ENCODE measurements around the gene MTG2. TPM values are rescaled to one million over a fixed set of nuclear protein-coding genes. Genes with fewer than 3 reads are reported as not detected.

The MTG2 gene
- total and polyA plus RNA-seq, 2 of the 13 experiments (the other 11 are each of a cell fraction or from before 2014, with no cell fraction given), result 20.4 to 37.8 TPM

DNA sequence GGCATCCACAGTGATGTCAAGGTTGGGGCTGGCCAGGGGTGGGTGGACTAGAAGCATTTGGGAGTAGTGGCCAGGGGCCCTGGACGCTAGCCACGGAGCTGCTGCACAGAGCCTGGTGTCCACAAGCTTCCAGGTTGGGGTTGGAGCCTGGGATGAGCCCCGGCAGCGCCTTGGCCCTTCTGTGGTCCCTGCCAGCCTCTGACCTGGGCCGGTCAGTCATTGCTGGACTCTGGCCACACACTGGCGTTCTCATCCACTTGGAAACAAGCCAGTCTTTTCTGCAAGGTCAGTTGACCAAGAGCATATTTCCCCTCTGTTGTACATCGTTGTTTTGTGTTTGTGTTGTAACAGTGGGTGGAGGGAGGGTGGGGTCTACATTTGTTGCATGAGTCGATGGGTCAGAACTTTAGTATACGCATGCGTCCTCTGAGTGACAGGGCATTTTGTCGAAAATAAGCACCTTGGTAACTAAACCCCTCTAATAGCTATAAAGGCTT is 48.0 kb upstream of the MTG2 start (continued):
- TF ChIP-seq NR1H2 (CRISPR knock-in tag; IDR thresholded peaks at IDR 0.05; ENCODE audit: borderline replicate concordance, low read depth) (no peak), ARID2 (CRISPR knock-in tag; IDR thresholded peaks at IDR 0.05; ENCODE audit: borderline replicate concordance) (peak; percentile 36; the same call in 1 of the 2 replicates), ZNF430 (CRISPR knock-in tag; IDR thresholded peaks at IDR 0.05) (peak; percentile 51; the same call in 1 of the 2 replicates), KLF16 (CRISPR knock-in tag; IDR thresholded peaks at IDR 0.05) (peak in 1 of 2 experiments; percentile 76; a peak in 2 of 4 replicates), ZNF639 (CRISPR knock-in tag; conservative IDR thresholded peaks at IDR 0.05) (no peak), HOXA9 (CRISPR knock-in tag; IDR thresholded peaks at IDR 0.05; ENCODE audit: borderline replicate concordance) (no peak), ZNF382 (CRISPR knock-in tag; IDR thresholded peaks at IDR 0.05; ENCODE audit: borderline replicate concordance) (no peak), HMG20A (CRISPR knock-in tag; IDR thresholded peaks at IDR 0.05; ENCODE audit: borderline replicate concordance) (0 out of 2 replicates have a peak, but pooled peaks have one; percentile 18), ZNF12 (CRISPR knock-in tag; IDR thresholded peaks at IDR 0.05) (peak; percentile 77), ARID5B (CRISPR knock-in tag; IDR thresholded peaks at IDR 0.05) (peak; percentile 74), ATF7 (IDR thresholded peaks at IDR 0.05) (no peak), ATF7 (CRISPR knock-in tag; IDR thresholded peaks at IDR 0.05) (peak; percentile 62; the same call in 1 of the 2 replicates), ZNF772 (CRISPR knock-in tag; IDR thresholded peaks at IDR 0.05) (0 out of 2 replicates have a peak, but pooled peaks have one; percentile 70), PHF20 (CRISPR knock-in tag; IDR thresholded peaks at IDR 0.05) (no peak), NR2C2 (CRISPR knock-in tag; IDR thresholded peaks at IDR 0.05; ENCODE audit: borderline replicate concordance) (peak; percentile 67; the same call in 1 of the 2 replicates), RARA (CRISPR knock-in tag; IDR thresholded peaks at IDR 0.05) (peak; percentile 79), ZNF644 (CRISPR knock-in tag; IDR thresholded peaks at IDR 0.05; ENCODE audit: low read depth) (peak; percentile 66; the same call in 1 of the 2 replicates), BORCS8-MEF2B (CRISPR knock-in tag; IDR thresholded peaks at IDR 0.05) (peak; percentile 49; the same call in 1 of the 2 replicates), NR2F2 (IDR thresholded peaks at IDR 0.05; ENCODE audit: borderline replicate concordance, low read depth) (peak; percentile 38; the same call in 1 of the 2 replicates), HNF1B (CRISPR knock-in tag; IDR thresholded peaks at IDR 0.05) (peak; percentile 77), TBX3 (IDR thresholded peaks at IDR 0.05; ENCODE audit: borderline replicate concordance) (0 out of 2 replicates have a peak, but pooled peaks have one; percentile 23), ZNF331 (CRISPR knock-in tag; IDR thresholded peaks at IDR 0.05) (peak; percentile 67; the same call in 1 of the 2 replicates)
- TF ChIP-seq, protein P1, sequence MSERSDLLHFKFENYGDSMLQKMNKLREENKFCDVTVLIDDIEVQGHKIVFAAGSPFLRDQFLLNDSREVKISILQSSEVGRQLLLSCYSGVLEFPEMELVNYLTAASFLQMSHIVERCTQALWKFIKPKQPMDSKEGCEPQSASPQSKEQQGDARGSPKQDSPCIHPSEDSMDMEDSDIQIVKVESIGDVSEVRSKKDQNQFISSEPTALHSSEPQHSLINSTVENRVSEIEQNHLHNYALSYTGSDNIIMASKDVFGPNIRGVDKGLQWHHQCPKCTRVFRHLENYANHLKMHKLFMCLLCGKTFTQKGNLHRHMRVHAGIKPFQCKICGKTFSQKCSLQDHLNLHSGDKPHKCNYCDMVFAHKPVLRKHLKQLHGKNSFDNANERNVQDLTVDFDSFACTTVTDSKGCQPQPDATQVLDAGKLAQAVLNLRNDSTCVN (CRISPR knock-in tag; IDR thresholded peaks at IDR 0.05; ENCODE audit: borderline replicate concordance), result no peak; the same call in 1 of the 2 replicates

Measured in HepG2 (cell line).